ENCODE results near the gene WNT7A.

GRCh38 chr3:13833506-13834257 lies 46.2 kb downstream of the WNT7A start:
- no peak for TF ChIP-seq CTCF (IDR thresholded peaks at IDR 0.05)
- no peak for TF ChIP-seq EZH2 (IDR thresholded peaks at IDR 0.05; ENCODE audit: borderline replicate concordance, insufficient read depth, low read depth, low read length, poor library complexity, severe bottlenecking)

All from B cell (primary cell).